ENCODE measurements around the gene MTHFD1L. TPM values are rescaled to one million over a fixed set of nuclear protein-coding genes. Genes with fewer than 3 reads are reported as not detected.

Gene MTHFD1L
- polyA plus RNA-seq, 4 donors, result 12.1 to 20.4 (median 16.4) TPM

GRCh38 chr6:150897400-150897943 is 32.0 kb downstream of the MTHFD1L start:
- no peak for DNase-seq (ENCODE audit: low read depth in 4 of 4, low spot score in 3 of 4)

- no peak for DNase-seq (ENCODE audit: low read depth in 4 of 4, low spot score in 3 of 4)
Measured at GRCh38 chr6:150898399-150899170, 33.1 kb downstream of the MTHFD1L start.

DNA sequence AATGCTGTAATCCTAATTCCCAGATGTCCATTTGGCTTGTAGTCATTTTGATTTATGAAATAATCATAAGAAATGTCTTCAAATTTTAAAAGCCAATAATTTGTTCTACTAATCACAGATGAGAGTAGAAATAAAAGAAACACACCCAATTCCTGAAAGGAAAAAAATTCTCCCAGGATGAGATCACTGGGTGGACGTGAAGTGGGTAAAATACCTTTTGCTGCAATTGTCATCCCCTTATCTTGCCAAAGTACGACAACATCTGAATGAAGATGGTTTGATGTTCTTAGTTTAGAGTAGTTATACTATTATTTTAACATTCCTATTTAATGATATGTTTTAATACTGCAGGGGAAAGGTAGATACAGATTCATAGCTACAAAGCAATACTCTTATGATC is 33.7 kb downstream of the MTHFD1L start:
- no peak for DNase-seq (ENCODE audit: low read depth in 4 of 4, low spot score in 3 of 4)

GRCh38 chr6:150900049-150900448 is 34.5 kb downstream of the MTHFD1L start:
- DNase-seq (ENCODE audit: low read depth in 4 of 4, low spot score in 3 of 4), result no peak

DNA sequence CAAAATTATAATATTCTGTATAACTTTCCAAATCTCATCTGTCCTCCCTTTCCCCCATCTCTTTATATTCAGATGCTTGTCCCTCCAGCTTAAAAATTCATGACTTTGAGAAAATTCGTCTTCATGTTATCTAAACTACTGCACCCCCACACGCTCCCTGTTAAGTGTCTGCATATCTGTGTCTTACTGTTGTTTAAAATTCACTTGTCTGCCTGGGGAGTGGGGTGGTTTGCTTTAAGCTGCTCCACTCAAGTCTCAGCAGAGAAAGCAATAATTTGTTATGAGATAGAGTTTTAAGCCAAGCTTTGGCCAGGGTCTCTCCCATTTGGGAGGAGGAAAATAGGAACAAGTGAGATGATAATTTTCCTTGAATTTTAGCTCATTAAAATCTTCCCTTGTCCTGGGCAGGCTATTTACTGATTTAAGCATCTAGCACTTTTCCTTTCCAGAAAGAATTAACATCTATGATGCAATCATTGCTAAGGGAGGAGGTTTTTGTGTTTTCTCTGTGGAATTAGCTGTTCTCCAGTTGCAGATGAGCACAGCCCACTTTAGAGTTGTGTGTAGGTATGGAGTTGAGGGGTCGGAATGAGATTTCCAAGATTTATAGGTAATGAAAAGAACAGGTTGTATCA is 36.8 kb downstream of the MTHFD1L start:
- DNase-seq (ENCODE audit: low read depth in 4 of 4, low spot score in 3 of 4), result no peak

DNA sequence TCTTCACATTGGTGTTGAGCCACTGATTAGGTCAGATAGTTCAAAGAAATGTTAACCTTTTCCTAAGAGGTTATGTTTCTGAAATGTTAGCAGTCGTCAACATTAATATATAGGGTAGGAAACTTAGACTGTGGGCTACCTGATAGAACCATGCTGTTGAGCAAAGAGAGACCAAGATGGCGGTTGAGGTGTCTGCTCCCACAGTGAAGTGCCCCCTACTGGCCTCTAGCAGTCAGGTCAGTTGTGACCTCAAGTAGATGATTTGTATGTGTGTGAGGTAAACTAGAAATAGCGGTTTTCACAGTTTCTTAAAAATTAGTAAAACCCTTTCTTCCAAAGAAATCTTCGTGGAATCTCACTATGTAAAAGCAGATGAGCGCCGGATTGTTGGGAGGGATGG is 40.3 kb downstream of the MTHFD1L start:
- no peak for DNase-seq (ENCODE audit: low read depth in 4 of 4, low spot score in 3 of 4)

DNA sequence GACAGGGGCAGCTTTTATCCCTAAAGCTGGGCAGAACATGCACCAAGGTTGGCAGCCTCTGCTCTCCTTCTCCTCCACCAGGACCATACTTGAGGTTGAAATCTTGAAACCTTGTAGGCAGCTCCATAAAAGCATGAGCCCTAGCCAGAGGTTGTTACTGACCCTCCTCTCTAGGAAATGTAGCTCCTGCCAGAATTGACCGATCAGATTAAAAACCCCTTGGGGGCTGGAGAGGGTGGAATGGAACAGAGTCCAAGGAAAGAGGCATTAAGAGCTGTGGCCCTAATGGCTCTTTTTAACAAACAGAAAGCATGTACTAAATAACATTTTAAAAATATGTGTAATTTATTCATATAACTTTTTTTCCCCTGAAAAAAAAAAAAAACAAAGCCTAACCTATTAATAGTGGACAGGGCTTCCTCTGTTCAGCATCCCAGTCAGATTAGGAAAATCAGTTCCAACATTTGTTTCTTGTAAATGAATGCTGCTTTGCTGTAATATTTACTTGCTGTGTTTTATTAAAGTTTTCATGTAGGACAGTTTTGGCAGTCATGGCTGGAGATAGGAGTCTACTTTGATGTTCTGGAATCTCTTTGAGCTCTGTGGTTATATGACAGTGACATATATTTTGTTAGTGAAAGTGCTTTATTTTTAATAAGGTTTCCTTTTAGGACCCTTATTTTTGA is 41.3 kb downstream of the MTHFD1L start:
- DNase-seq (ENCODE audit: low read depth in 4 of 4, low spot score in 3 of 4), result no peak

DNA sequence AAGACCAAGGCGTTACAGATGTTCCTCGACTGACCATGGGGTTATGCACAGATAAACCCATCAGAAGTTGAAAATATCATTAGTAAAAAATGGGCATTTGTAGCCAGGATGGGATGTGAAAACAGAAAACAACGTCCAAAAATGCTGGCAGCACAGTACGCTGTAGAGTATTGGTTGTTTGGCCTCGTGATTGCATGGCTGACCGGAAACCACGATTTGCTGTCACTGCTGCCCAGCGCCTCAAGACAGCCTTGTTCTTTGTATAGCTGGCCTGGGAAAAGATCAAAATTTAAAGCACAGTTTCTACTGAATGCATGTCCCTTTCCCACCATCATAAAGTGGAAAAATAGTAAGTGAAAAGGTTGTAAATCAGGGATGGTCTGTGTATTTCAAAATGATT is 41.9 kb downstream of the MTHFD1L start:
- no peak for DNase-seq (ENCODE audit: low read depth in 4 of 4, low spot score in 3 of 4)

- no peak for DNase-seq (ENCODE audit: low read depth in 4 of 4, low spot score in 3 of 4)
Measured at GRCh38 chr6:150908901-150909300, 43.4 kb downstream of the MTHFD1L start.

DNA sequence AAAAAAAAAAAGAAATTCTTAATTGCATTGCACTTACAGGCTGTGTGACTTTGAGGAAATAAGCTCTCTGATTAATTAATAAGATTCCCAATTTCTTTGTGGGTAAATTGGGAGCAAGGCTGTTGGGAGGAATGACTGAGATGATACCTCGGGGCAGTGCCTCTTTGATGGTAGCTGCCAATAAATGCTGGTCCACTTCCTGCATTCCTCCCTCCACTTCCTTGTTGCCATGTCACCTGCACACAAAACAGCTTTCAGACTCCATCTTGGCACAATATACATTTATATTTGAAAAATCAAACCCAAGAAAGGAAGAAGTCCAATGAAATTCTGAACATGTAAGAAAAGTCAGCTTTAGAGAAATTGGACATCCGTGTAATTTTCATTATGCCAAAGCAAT is 45.1 kb downstream of the MTHFD1L start:
- no peak for DNase-seq (ENCODE audit: low read depth in 4 of 4, low spot score in 3 of 4)

- no peak for DNase-seq (ENCODE audit: low read depth in 4 of 4, low spot score in 3 of 4)
Measured at GRCh38 chr6:150914372-150914771, 48.9 kb downstream of the MTHFD1L start.

DNA sequence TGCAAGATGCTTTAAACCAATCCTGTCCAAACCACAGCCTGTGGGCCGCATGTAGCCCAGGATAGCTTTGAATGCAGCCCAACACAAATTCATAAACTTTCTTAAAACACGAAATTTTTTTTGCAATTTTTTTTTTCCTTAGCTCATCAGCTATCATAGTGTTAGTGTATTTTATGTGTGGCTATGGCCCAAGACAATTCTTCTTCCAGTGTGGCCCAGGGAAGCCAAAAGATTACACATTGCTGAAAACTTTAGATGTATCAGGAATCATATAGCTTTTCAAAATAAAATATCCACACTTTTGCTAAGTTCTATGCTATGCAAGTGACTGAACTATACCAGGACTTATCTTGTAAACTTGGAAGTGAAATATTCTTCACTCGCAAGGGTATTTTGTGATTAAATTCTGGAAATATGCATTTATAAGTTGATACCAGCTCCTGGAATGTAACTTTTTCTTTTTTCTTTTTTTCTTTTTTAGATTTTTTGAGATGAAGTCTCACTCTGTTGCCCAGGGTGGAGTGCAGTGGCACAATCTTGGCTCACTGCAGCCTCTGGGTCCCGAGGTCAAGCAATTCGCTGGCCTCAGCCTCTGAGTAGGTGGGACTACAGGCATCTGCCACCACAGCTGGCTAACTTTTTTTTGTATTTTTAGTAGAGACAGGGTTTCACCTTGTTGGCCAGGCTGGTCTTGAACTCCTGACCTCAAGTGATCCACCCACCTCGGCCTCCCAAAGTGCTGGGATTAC is 49.8 kb downstream of the MTHFD1L start:
- DNase-seq (ENCODE audit: low read depth in 4 of 4, low spot score in 3 of 4), result no peak

GRCh38 chr6:150915880-150916265 is 50.4 kb downstream of the MTHFD1L start:
- DNase-seq (ENCODE audit: low read depth in 4 of 4, low spot score in 3 of 4), result no peak

- no peak for DNase-seq (ENCODE audit: low read depth in 4 of 4, low spot score in 3 of 4)
Measured at GRCh38 chr6:150919938-150920337, 54.4 kb downstream of the MTHFD1L start.

- DNase-seq (ENCODE audit: low read depth in 4 of 4, low spot score in 3 of 4), result no peak
Measured at GRCh38 chr6:150922137-150922536, 56.6 kb downstream of the MTHFD1L start.

DNA sequence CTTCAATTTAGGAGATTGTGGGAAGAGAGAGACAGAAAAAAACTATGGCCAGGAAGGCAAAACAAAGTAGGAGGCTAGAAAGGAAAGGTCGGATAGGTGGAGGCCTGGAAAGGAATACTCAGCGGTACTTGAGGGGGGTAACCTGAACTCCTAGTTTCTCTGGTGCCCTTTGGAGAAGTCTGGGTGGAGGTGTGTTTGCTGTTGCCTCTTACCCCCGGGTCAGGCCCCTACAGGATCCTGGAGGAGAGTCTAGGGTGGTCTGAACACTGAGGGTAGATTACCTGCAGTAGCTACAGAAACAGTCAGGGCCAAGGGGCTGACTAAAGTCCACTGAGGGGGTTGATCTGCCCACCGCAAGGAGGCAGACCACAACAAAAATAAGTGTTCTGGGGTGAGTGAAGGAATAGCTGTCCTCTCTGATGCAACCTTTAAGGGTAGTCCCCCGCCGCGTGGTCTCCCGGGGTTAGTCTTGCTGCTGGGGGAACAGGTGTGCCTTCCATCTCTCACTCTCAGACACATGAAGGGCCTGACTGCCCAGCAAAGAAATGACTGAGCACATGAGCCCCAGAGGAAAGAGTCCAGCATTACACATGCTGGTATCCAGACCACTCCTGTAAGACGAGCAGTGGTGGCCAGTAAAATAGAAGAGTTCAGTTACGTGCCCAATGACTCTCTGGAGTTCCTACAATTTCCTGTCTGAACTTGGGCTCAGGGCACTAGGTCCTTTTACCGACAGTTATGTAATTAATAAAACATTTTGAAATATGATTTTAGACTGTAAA is 59.5 kb downstream of the MTHFD1L start:
- DNase-seq (ENCODE audit: low read depth in 4 of 4, low spot score in 3 of 4), result no peak

DNA sequence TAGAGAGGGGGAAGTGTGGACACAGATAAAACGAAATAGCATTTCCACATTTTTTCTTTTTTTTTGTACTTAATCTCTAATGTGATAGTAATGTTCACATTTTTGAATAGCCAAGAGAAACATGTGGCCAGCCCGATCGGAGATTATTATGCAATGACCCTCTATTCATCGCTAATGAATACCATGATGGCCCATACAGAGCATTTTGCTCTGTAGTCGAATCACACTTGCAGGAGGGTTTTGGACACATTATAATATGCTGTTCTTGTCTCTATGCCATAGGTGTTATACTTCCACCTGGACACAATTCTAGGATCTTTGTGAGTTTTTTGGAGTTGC is 60.1 kb downstream of the MTHFD1L start:
- no peak for DNase-seq (ENCODE audit: low read depth in 4 of 4, low spot score in 3 of 4)

DNA sequence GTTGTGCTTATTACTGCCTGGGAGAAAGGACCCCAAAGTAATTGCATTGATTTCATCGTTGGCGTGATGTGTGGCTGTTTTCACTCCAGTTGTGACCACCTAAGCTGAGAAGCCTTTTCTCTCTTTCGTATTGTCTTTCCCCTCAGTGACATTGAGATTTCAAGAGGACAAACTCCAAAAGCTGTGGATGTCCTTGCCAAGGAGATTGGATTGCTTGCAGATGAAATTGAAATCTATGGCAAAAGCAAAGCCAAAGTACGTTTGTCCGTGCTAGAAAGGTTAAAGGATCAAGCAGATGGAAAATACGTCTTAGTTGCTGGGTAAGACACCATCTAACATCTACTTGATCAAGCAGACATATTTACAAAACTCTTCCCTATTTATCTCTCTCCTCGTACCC is 60.5 kb downstream of the MTHFD1L start:
- DNase-seq (ENCODE audit: low read depth in 4 of 4, low spot score in 3 of 4), result no peak

GRCh38 chr6:150928882-150929281 is 63.4 kb downstream of the MTHFD1L start:
- no peak for DNase-seq (ENCODE audit: low read depth in 4 of 4, low spot score in 3 of 4)

- no peak for DNase-seq (ENCODE audit: low read depth in 4 of 4, low spot score in 3 of 4)
Measured at GRCh38 chr6:150929416-150929815, 63.9 kb downstream of the MTHFD1L start.

All from left renal pelvis (tissue), 4 donors.